ENCODE results near the gene BICD1.

GRCh38 chr12:32312049-32312670 is 205.5 kb downstream of the BICD1 start:
- TF ChIP-seq CTCF (conservative IDR thresholded peaks at IDR 0.05; ENCODE audit: low read depth, low read length), result peak; percentile 79
- TF ChIP-seq EZH2 (IDR thresholded peaks at IDR 0.05; ENCODE audit: low read length, unreplicated experiment), result no peak
- no peak for TF ChIP-seq EZH2phosphoT487 (IDR thresholded peaks at IDR 0.05; ENCODE audit: borderline replicate concordance, low read length)
